H9 (cell line): ENCODE results near the gene PCDHGA12. TPM values are rescaled to one million over a fixed set of nuclear protein-coding genes. Genes with fewer than 3 reads are reported as not detected.
A peak's percentile ranks its signal among the peaks of the same experiment; 100 is the strongest.

ENCODE experiments used
- DNase-seq: peaks from one replicate; pipeline ENCODE4 v3.0.0-alpha.2; 2017
- H2AFZ ChIP-seq: one replicate; pipeline ENCODE4 v1.6.1; 2013; ENCODE audit warnings: mild to moderate bottlenecking, low read length, control low read depth, moderate library complexity
- H2AK5ac ChIP-seq: 2 replicates; pipeline ENCODE4 v1.6.1; 2013; ENCODE audit warnings: low read length, control low read depth, mixed read lengths; ENCODE audit not compliant: insufficient read length
- H2BK120ac ChIP-seq: one replicate; pipeline ENCODE4 v1.6.1; 2013; ENCODE audit warnings: low read depth, mild to moderate bottlenecking, low read length, control low read depth, inconsistent platforms; ENCODE audit not compliant: poor library complexity, severe bottlenecking
- H2BK12ac ChIP-seq: 2 replicates; pipeline ENCODE4 v1.6.1; 2013; ENCODE audit warnings: low read length, control low read depth, mixed read lengths, low read depth; ENCODE audit not compliant: insufficient read length
- H2BK15ac ChIP-seq: 2 replicates; pipeline ENCODE4 v1.6.1; 2013; ENCODE audit warnings: low read depth, low read length, control low read depth
- H2BK20ac ChIP-seq: one replicate; pipeline ENCODE4 v1.6.1; 2013; ENCODE audit warnings: low read depth, mild to moderate bottlenecking, low read length, control low read depth, inconsistent platforms; ENCODE audit not compliant: poor library complexity, severe bottlenecking
- H2BK5ac ChIP-seq: 2 replicates; pipeline ENCODE4 v1.6.1; 2013; ENCODE audit warnings: low read length, control low read depth, mixed read lengths; ENCODE audit not compliant: insufficient read length
- H3K14ac ChIP-seq: 2 replicates; pipeline ENCODE4 v1.6.1; 2013; ENCODE audit warnings: low read length, control low read depth; ENCODE audit not compliant: insufficient read depth
- H3K18ac ChIP-seq: 2 replicates; pipeline ENCODE4 v1.6.1; 2013; ENCODE audit warnings: low read depth, mild to moderate bottlenecking, mixed read lengths, low read length, control low read depth; ENCODE audit not compliant: insufficient read length
- H3K23ac ChIP-seq: 2 replicates; pipeline ENCODE4 v1.6.1; 2013; ENCODE audit warnings: low read length, control low read depth, mixed read lengths, low read depth; ENCODE audit not compliant: insufficient read length
- H3K23me2 ChIP-seq: 2 replicates; pipeline ENCODE4 v1.6.1; 2013; ENCODE audit warnings: low read depth, mild to moderate bottlenecking, mixed read lengths, low read length, control low read depth; ENCODE audit not compliant: insufficient read length, poor library complexity, severe bottlenecking
- H3K27ac ChIP-seq: 2 replicates; pipeline ENCODE4 v1.5.1; 2013; ENCODE audit warnings: low read length, control low read depth, mixed read lengths, low read depth; ENCODE audit not compliant: insufficient read length
- H3K27me3 ChIP-seq: 2 replicates; pipeline ENCODE4 v1.6.1; 2013; ENCODE audit warnings: low read length, control low read depth, inconsistent platforms; ENCODE audit not compliant: insufficient read depth
- H3K4ac ChIP-seq: 2 replicates; pipeline ENCODE4 v1.6.1; 2013; ENCODE audit warnings: low read depth, mild to moderate bottlenecking, control low read depth, inconsistent platforms, low read length, moderate library complexity
- H3K4me1 ChIP-seq: 2 replicates; pipeline ENCODE4 v1.6.1; 2013; ENCODE audit warnings: low read length, control low read depth, inconsistent platforms; ENCODE audit not compliant: insufficient read depth
- H3K4me2 ChIP-seq: 2 replicates; pipeline ENCODE4 v1.6.1; 2013; ENCODE audit warnings: low read length, control low read depth, mixed read lengths; ENCODE audit not compliant: insufficient read length, insufficient read depth
- H3K56ac ChIP-seq: 2 replicates; pipeline ENCODE4 v1.6.1; 2013; ENCODE audit warnings: low read depth, mild to moderate bottlenecking, mixed read lengths, low read length, control low read depth; ENCODE audit not compliant: insufficient read length
- H3K79me1 ChIP-seq: 2 replicates; pipeline ENCODE4 v1.6.1; 2013; ENCODE audit warnings: low read depth, mild to moderate bottlenecking, moderate library complexity, low read length, control low read depth, inconsistent platforms; ENCODE audit not compliant: insufficient read depth, poor library complexity, severe bottlenecking
- H3K79me2 ChIP-seq: 2 replicates; pipeline ENCODE4 v1.6.1; 2013; ENCODE audit warnings: low read length, control low read depth, inconsistent platforms; ENCODE audit not compliant: insufficient read depth
- H3K9ac ChIP-seq: 2 replicates; pipeline ENCODE4 v1.6.1; 2013; ENCODE audit warnings: low read length, control low read depth, mixed read lengths; ENCODE audit not compliant: insufficient read length; ENCODE audit errors: extremely low read depth
- H3K9me3 ChIP-seq: one replicate; pipeline ENCODE4 v1.6.1; 2013; ENCODE audit warnings: low read depth, low read length, inconsistent platforms; ENCODE audit not compliant: control insufficient read depth
- H3T11ph ChIP-seq: one replicate; pipeline ENCODE4 v1.6.1; 2013; ENCODE audit warnings: mild to moderate bottlenecking, low read length, control low read depth, inconsistent platforms
- H4K20me1 ChIP-seq: one replicate; pipeline ENCODE4 v1.6.1; 2013; ENCODE audit not compliant: control insufficient read depth, insufficient read length, insufficient read depth
- H4K5ac ChIP-seq: 2 replicates; pipeline ENCODE4 v1.6.1; 2013; ENCODE audit warnings: low read depth, mild to moderate bottlenecking, mixed read lengths, low read length, control low read depth; ENCODE audit not compliant: insufficient read length
- H4K8ac ChIP-seq: replicated peaks from 2 replicates; pipeline ENCODE4 v1.6.1; 2013; ENCODE audit warnings: low read length, control low read depth, mixed read lengths, low read depth; ENCODE audit not compliant: insufficient read length
- H4K91ac ChIP-seq: 2 replicates; pipeline ENCODE4 v1.6.1; 2013; ENCODE audit warnings: low read depth, mild to moderate bottlenecking, moderate library complexity, mixed read lengths, low read length, control low read depth; ENCODE audit not compliant: insufficient read length
- H3K27ac Mint-ChIP-seq, 3 experiments: 2 replicates in 2 of 3; 3 replicates in 1 of 3; pipeline ENCODE4 v1.8.0; 2020 to 2021; ENCODE audit warnings: mixed read lengths in 3 of 3, mild to moderate bottlenecking in 1 of 3, moderate library complexity in 1 of 3
- H3K27me3 Mint-ChIP-seq: 2 replicates; pipeline ENCODE4 v1.8.0; 2021; ENCODE audit warnings: low read depth, mild to moderate bottlenecking, moderate library complexity, mixed read lengths
- H3K36me3 Mint-ChIP-seq, 3 experiments: 2 replicates in 2 of 3; 3 replicates in 1 of 3; pipeline ENCODE4 v1.8.0; 2020 to 2021; ENCODE audit warnings: low read depth in 3 of 3, mixed read lengths in 3 of 3; ENCODE audit not compliant: insufficient read depth in 1 of 3
- H3K4me1 Mint-ChIP-seq, 2 experiments: 2 replicates each; pipeline ENCODE4 v1.8.0; 2020; ENCODE audit warnings: mixed read lengths in 2 of 2
- H3K4me3 Mint-ChIP-seq, 2 experiments: 2 replicates in 1 of 2; 3 replicates in 1 of 2; pipeline ENCODE4 v1.8.0; 2020 to 2021; ENCODE audit warnings: mild to moderate bottlenecking in 2 of 2, mixed read lengths in 2 of 2, moderate library complexity in 1 of 2
- H3K9me3 Mint-ChIP-seq, 2 experiments: 2 replicates in 1 of 2; 3 replicates in 1 of 2; pipeline ENCODE4 v1.8.0; 2020; ENCODE audit warnings: mild to moderate bottlenecking in 2 of 2, mixed read lengths in 2 of 2, moderate library complexity in 1 of 2
- WGBS: extraction: QIAGEN DNeasy Blood & Tissue Kit; methylation state at CpG from one replicate; pipeline ENCODE4 v1.1.7; 2013; ENCODE audit warnings: missing lambda C conversion rate, low lambda C conversion rate, mixed read lengths; ENCODE audit not compliant: insufficient read length; ENCODE audit errors: extremely low coverage; 5-methylcytosine and 5-hydroxymethylcytosine counted together
- total RNA-seq: library from RNA; stranded (reverse); gene quantifications from 2 replicates; pipeline ENCODE4 v1.2.1, GENCODE V29; 2021
- TF ChIP-seq, protein P1 (sequence below): fragments of 200-600 bp; sonication (generic); conservative IDR thresholded peaks from 3 replicates; pipeline ENCODE4 v1.8.0; 2021; ENCODE audit warnings: antibody characterized with exemption, mild to moderate bottlenecking

The PCDHGA12 gene
- total RNA-seq, 1 experiment from 2014 or later, result 1.3 TPM

DNA sequence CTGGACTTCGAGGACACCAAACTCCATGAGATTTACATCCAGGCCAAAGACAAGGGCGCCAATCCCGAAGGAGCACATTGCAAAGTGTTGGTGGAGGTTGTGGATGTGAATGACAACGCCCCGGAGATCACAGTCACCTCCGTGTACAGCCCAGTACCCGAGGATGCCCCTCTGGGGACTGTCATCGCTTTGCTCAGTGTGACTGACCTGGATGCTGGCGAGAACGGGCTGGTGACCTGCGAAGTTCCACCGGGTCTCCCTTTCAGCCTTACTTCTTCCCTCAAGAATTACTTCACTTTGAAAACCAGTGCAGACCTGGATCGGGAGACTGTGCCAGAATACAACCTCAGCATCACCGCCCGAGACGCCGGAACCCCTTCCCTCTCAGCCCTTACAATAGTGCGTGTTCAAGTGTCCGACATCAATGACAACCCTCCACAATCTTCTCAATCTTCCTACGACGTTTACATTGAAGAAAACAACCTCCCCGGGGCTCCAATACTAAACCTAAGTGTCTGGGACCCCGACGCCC lies 46.8 kb downstream of the PCDHGA12 start:
- Histone ChIP-seq H2AFZ (no peak overlapping the region), H3K79me2 (no peaks in the 10 kb centered on the region), H3K9me3 (peaks cover 5% of the 10 kb centered on the region), H3K4ac (no peak overlapping the region), H3K27ac (no peak overlapping the region), H3K23me2 (peaks cover 17% of the 10 kb centered on the region), H2BK12ac (no peak overlapping the region), H2AK5ac (no peak overlapping the region), H3K79me1 (no peaks in the 10 kb centered on the region), H3K56ac (no peak overlapping the region), H2BK5ac (no peak overlapping the region), H3K9ac (no peak overlapping the region), H2BK120ac (no peak overlapping the region), H2BK20ac (no peak overlapping the region), H3K14ac (no peak overlapping the region), H4K20me1 (no peaks in the 10 kb centered on the region), H4K91ac (no peak overlapping the region), H3K4me2 (peak overlapping the region; percentile 95), H3K4me1 (0 out of 2 replicates have a peak, but pooled peaks cover 2% of the 10 kb centered on the region), H2BK15ac (no peak overlapping the region), H4K8ac (no peak overlapping the region), H3T11ph (no peak overlapping the region), H4K5ac (no peak overlapping the region), H3K27me3 (peaks cover 15% of the 10 kb centered on the region), H3K23ac (no peak overlapping the region), H3K18ac (no peak overlapping the region)
- peak overlapping the region; percentile 92 to 97 for H3K4me3 Mint-ChIP-seq
- peaks cover 0 to 23% of the 10 kb centered on the region in 2 experiments; a peak in 4 of 5 replicates for H3K9me3 Mint-ChIP-seq
- peaks cover 33% of the 10 kb centered on the region for H3K27me3 Mint-ChIP-seq
- H3K4me1 Mint-ChIP-seq, result peaks cover 23 to 30% of the 10 kb centered on the region in 2 experiments
- no CpG with 5 or more reads among the region's 24 CpGs for WGBS
- TF ChIP-seq, protein P1, sequence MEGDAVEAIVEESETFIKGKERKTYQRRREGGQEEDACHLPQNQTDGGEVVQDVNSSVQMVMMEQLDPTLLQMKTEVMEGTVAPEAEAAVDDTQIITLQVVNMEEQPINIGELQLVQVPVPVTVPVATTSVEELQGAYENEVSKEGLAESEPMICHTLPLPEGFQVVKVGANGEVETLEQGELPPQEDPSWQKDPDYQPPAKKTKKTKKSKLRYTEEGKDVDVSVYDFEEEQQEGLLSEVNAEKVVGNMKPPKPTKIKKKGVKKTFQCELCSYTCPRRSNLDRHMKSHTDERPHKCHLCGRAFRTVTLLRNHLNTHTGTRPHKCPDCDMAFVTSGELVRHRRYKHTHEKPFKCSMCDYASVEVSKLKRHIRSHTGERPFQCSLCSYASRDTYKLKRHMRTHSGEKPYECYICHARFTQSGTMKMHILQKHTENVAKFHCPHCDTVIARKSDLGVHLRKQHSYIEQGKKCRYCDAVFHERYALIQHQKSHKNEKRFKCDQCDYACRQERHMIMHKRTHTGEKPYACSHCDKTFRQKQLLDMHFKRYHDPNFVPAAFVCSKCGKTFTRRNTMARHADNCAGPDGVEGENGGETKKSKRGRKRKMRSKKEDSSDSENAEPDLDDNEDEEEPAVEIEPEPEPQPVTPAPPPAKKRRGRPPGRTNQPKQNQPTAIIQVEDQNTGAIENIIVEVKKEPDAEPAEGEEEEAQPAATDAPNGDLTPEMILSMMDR, result no peak
- peaks cover 0 to 21% (median 8%) of the 10 kb centered on the region in 3 experiments; a peak in 4 of 7 replicates for H3K36me3 Mint-ChIP-seq
- no peak overlapping the region; a peak in 1 of 7 replicates for H3K27ac Mint-ChIP-seq
- DNase-seq, result no peak
